Gastrocnemius medialis (tissue), 4 donors: ENCODE measurements around the gene USH1G. TPM values are rescaled to one million over a fixed set of nuclear protein-coding genes. Genes with fewer than 3 reads are reported as not detected.

Experiments used
- ATAC-seq, 2 donors: fragments of 150-250 bp; one replicate each; pipeline ENCODE4 v1.9.1; 2016
- DNase-seq, 2 donors: peaks; one replicate each; pipeline ENCODE4 v3.0.0-alpha.2; 2019
- H3K27ac ChIP-seq, 4 donors: fragments of 200-600 bp; sonication (generic); 1 replicate in 1 of 4; 2 replicates in 3 of 4; pipeline ENCODE4 v1.5.1; 2016 to 2018; ENCODE audit warnings: mild to moderate bottlenecking in 2 of 4, moderate library complexity in 1 of 4
- H3K27me3 ChIP-seq, 3 donors: fragments of 200-600 bp; sonication (generic) in 2 of 3; 1 replicate in 1 of 3; 2 replicates in 2 of 3; pipeline versions ENCODE4 v1.5.1 to v1.6.0; 2016 to 2019; ENCODE audit warnings: mild to moderate bottlenecking in 1 of 3, moderate library complexity in 1 of 3
- H3K36me3 ChIP-seq, 2 donors: fragments of 200-600 bp; sonication (generic) in 1 of 2; one replicate each; pipeline ENCODE4 v1.5.1; 2017 to 2018
- H3K4me1 ChIP-seq, 2 donors: fragments of 200-600 bp; sonication (generic) in 1 of 2; one replicate each; pipeline ENCODE4 v1.5.1; 2016 to 2017; ENCODE audit warnings: mild to moderate bottlenecking in 2 of 2
- H3K4me3 ChIP-seq, 4 donors: fragments of 200-600 bp; sonication (generic) in 3 of 4; 1 replicate in 1 of 4; 2 replicates in 3 of 4; pipeline ENCODE4 v1.5.1; 2016 to 2019; ENCODE audit warnings: mild to moderate bottlenecking in 2 of 4
- H3K9me3 ChIP-seq, 3 donors: fragments of 200-600 bp; sonication (generic) in 2 of 3; 1 replicate in 1 of 3; 2 replicates in 2 of 3; pipeline ENCODE4 v1.5.1; 2016 to 2019
- POLR2A ChIP-seq, 2 donors: fragments of 450-650 bp; IDR thresholded peaks; one replicate each; pipeline ENCODE4 v1.6.1; 2017; ENCODE audit warnings: antibody characterized with exemption in 2 of 2, mild to moderate bottlenecking in 2 of 2, moderate library complexity in 2 of 2
- in situ Hi-C, 4 donors: fragments of 200-750 bp; cut with MboI; loops; one replicate each; pipeline versions ENCODE4 v1.15.0 to v1.8.0; 2017; ENCODE audit warnings: low sequenced_read_pairs in 4 of 4
- intact Hi-C: fragments of 100-400 bp; cut with DNase I; formaldehyde crosslinking; loops from one replicate; pipeline ENCODE4 v1.15.1; 2023; ENCODE audit warnings: low total_unique reads
- total RNA-seq, 4 donors: library from RNA; depleted of rRNA; stranded (reverse); fragments of >200 nt; gene quantifications; one replicate each; pipeline versions ENCODE4 v1.1.0 to v1.2.3, GENCODE V29; 2016
- TF ChIP-seq, protein P1 (sequence below), 5 experiments: fragments of 450-650 bp in 3 of 5; fragments of 200-600 bp in 2 of 5; sonication (generic) in 2 of 5; IDR thresholded peaks in 4 of 5; conservative IDR thresholded peaks in 1 of 5; 1 replicate in 4 of 5; 2 replicates in 1 of 5; pipeline ENCODE4 v1.5.1; 2016 to 2019; ENCODE audit warnings: antibody characterized with exemption in 5 of 5, mild to moderate bottlenecking in 3 of 5, moderate library complexity in 3 of 5

USH1G gene
- total RNA-seq, 4 donors from 2014 or later = not detected

DNA sequence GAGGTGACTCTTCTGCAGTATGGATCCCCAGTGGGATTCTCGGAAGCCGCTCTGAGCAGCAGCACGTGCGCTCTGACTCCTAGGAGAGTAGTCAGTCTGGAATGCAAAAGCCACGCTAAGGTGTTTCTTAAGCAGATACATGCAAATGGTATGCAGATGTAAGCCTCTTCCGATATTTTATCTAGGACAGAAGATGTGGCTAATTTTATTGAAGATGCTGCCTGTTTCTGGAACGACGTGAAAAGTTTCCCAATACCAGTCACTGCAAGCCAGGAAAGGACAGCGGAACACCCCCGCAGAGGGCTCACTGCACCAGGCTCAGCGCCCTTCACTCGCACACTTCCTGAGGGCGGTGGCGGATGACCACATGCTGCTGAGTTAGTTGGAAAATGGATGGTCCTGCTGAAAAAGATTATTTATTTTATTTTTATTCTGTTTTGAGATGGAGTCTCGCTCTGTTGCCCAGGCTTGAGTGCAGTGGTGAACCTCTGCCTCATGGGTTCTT is 39.8 kb downstream of the USH1G start:
- Histone ChIP-seq H3K4me3 (no peak overlapping the region), H3K36me3 (no peaks in the 10 kb centered on the region), H3K27ac (no peak overlapping the region), H3K27me3 (peaks cover 0 to 7% (median 4%) of the 10 kb centered on the region in 3 donors), H3K9me3 (no peaks in the 10 kb centered on the region), H3K4me1 (no peaks in the 10 kb centered on the region)
- DNase-seq (no peak), ATAC-seq (no peak)
- in situ Hi-C loops (no loop called here), intact Hi-C loops (no loop called here)
- TF ChIP-seq, protein P1, sequence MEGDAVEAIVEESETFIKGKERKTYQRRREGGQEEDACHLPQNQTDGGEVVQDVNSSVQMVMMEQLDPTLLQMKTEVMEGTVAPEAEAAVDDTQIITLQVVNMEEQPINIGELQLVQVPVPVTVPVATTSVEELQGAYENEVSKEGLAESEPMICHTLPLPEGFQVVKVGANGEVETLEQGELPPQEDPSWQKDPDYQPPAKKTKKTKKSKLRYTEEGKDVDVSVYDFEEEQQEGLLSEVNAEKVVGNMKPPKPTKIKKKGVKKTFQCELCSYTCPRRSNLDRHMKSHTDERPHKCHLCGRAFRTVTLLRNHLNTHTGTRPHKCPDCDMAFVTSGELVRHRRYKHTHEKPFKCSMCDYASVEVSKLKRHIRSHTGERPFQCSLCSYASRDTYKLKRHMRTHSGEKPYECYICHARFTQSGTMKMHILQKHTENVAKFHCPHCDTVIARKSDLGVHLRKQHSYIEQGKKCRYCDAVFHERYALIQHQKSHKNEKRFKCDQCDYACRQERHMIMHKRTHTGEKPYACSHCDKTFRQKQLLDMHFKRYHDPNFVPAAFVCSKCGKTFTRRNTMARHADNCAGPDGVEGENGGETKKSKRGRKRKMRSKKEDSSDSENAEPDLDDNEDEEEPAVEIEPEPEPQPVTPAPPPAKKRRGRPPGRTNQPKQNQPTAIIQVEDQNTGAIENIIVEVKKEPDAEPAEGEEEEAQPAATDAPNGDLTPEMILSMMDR (IDR thresholded peaks at IDR 0.05 in 4 of 5, conservative IDR thresholded peaks at IDR 0.05 in 1 of 5) = no peak
- TF ChIP-seq POLR2A (IDR thresholded peaks at IDR 0.05) = no peak

DNA sequence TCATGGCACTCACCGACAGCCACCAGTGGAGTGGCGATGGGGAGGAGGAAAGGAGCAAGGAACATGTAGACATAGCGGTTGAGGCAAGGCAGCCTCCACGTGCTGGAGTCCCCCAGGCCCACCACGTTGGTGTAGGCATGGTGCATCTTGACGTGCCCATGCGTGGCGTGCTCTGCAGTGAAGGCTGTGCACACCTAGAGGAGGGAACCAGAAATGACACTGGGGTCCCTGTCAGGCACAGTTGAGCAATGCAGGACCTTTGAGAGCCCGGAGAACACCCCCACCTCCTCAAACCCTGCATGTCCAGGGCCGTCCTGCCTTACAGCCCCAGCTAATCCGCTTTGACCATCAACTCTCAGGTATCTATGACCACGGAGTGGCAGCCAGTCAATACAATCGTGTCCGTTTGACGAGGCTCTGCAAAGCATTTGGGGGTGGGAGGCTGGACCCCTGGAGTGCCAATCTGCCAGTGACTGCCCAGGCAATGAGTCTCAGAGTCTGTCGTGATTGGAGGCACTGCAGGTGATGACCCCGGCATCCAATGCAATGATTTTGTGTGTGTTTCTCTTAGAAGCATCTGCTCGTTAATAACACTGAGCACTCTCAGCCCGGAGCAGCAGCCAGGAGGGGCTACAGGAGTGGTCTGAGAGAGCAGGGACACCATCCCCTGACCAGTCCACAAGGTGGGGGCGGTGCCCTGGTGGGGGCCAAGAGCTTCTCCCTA is 40.4 kb downstream of the USH1G start:
- H3K9me3 ChIP-seq = no peaks in the 10 kb centered on the region
- no peak overlapping the region for H3K27ac ChIP-seq

DNA sequence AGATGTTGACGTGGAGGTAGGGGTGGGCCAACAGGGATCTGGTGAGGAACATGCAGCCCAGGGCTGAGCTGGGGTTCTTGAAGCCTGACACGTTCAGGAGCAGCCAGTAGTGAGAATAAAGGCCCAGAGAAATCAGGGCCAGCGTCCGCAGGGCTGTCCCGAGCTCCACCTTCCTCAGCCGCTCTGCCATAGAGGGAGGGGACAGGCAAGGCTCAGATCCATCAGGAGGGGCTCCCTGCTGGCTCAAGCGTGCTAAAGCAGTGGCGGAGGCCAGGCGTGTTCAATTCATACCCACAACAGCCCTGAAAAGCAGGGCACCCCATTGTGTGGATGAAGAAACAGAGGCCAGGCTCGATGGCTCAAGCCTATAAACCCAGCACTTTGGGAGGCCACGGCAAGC is 42.0 kb downstream of the USH1G start:
- TF ChIP-seq POLR2A (IDR thresholded peaks at IDR 0.05) = no peak
- TF ChIP-seq, protein P1 (IDR thresholded peaks at IDR 0.05 in 4 of 5, conservative IDR thresholded peaks at IDR 0.05 in 1 of 5) = no peak
- Histone ChIP-seq H3K27me3 (no peaks in the 10 kb centered on the region), H3K27ac (no peak overlapping the region), H3K4me1 (no peaks in the 10 kb centered on the region), H3K9me3 (no peaks in the 10 kb centered on the region), H3K4me3 (no peak overlapping the region), H3K36me3 (no peaks in the 10 kb centered on the region)
- in situ Hi-C loops (no loop called here), intact Hi-C loops (no loop called here)
- DNase-seq (no peak), ATAC-seq (no peak)

More for the DNA sequence above, 40.4 kb downstream of the USH1G start:
- Histone ChIP-seq H3K27me3 (peaks cover 0 to 7% (median 4%) of the 10 kb centered on the region in 3 donors), H3K4me3 (no peak overlapping the region), H3K36me3 (no peaks in the 10 kb centered on the region), H3K4me1 (no peaks in the 10 kb centered on the region)
- no peak for DNase-seq
- no peak for TF ChIP-seq POLR2A (IDR thresholded peaks at IDR 0.05)
- TF ChIP-seq, protein P1 (IDR thresholded peaks at IDR 0.05 in 4 of 5, conservative IDR thresholded peaks at IDR 0.05 in 1 of 5) = no peak
- in situ Hi-C loops (no loop called here), intact Hi-C loops (no loop called here)
- no peak for ATAC-seq

DNA sequence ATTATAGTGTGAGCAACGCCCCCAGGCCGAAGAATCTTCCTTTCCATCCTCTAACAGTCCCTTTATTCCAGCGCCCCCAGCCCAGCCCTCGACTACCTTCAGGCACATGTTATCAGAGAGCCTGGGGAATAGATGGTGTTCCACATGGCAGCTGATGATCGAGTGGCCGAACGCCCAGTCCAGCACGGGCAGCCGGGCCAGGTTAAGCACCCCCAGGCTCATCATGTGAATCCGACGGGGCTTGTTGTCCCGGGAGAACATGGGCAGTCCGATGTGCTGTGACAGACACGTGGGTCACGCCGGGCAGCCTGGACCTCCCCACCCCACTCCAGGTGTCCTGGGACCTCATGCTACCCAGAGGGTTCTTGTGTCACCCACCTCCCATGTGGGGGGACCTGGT is 43.7 kb downstream of the USH1G start:
- H3K36me3 ChIP-seq = no peaks in the 10 kb centered on the region
- H3K4me1 ChIP-seq = no peaks in the 10 kb centered on the region
- H3K4me3 ChIP-seq = no peak overlapping the region
- ATAC-seq = no peak
- DNase-seq = no peak
- H3K27me3 ChIP-seq = no peaks in the 10 kb centered on the region
- no peak overlapping the region for H3K27ac ChIP-seq
- intact Hi-C loops (no loop called here), in situ Hi-C loops (no loop called here)
- TF ChIP-seq, protein P1 (IDR thresholded peaks at IDR 0.05 in 4 of 5, conservative IDR thresholded peaks at IDR 0.05 in 1 of 5) = no peak
- TF ChIP-seq POLR2A (IDR thresholded peaks at IDR 0.05) = no peak
- H3K9me3 ChIP-seq = no peaks in the 10 kb centered on the region
